SIG-M5 (cell line): ENCODE data around the gene RANBP1.

Source experiments
- DNase-seq: peaks from one replicate; lab custom pipeline; 2025; lab: John Stamatoyannopoulos, UW

RANBP1 gene

GRCh38 chr22:20089226-20089976 lies 26.5 kb upstream of the RANBP1 start:
- DNase-seq = no peak

- DNase-seq = no peak
Measured at GRCh38 chr22:20089977-20090729, 25.8 kb upstream of the RANBP1 start.

GRCh38 chr22:20090730-20091240 lies 25.1 kb upstream of the RANBP1 start:
- DNase-seq = no peak

GRCh38 chr22:20091690-20092476 lies 24.0 kb upstream of the RANBP1 start:
- DNase-seq = no peak

GRCh38 chr22:20092477-20092854 lies 23.4 kb upstream of the RANBP1 start:
- no peak for DNase-seq

GRCh38 chr22:20093418-20094196 lies 22.3 kb upstream of the RANBP1 start:
- no peak for DNase-seq

- no peak for DNase-seq
Measured at GRCh38 chr22:20094197-20094807, 21.6 kb upstream of the RANBP1 start.

- no peak for DNase-seq
Measured at GRCh38 chr22:20095521-20095920, 20.4 kb upstream of the RANBP1 start.

GRCh38 chr22:20096574-20097420 lies 19.1 kb upstream of the RANBP1 start:
- no peak for DNase-seq

- no peak for DNase-seq
Measured at GRCh38 chr22:20099099-20099711, 16.7 kb upstream of the RANBP1 start.

GRCh38 chr22:20101638-20102037 lies 14.3 kb upstream of the RANBP1 start:
- DNase-seq = no peak

GRCh38 chr22:20102203-20102780 lies 13.6 kb upstream of the RANBP1 start:
- DNase-seq = no peak

- DNase-seq = no peak
Measured at GRCh38 chr22:20105456-20106204, 10.3 kb upstream of the RANBP1 start.

GRCh38 chr22:20106205-20106848 lies 9.6 kb upstream of the RANBP1 start:
- DNase-seq = no peak

GRCh38 chr22:20106849-20107237 lies 9.1 kb upstream of the RANBP1 start:
- no peak for DNase-seq

- no peak for DNase-seq
Measured at GRCh38 chr22:20107471-20107901, 8.4 kb upstream of the RANBP1 start.

GRCh38 chr22:20107951-20108756 lies 7.8 kb upstream of the RANBP1 start:
- no peak for DNase-seq
